ENCODE measurements around the gene FAM3D.

GRCh38 chr3:58668247-58668646 is 1.7 kb upstream of the FAM3D start:
- TF ChIP-seq EZH2 (IDR thresholded peaks at IDR 0.05) (no peak), POLR2AphosphoS5 (IDR thresholded peaks at IDR 0.05; ENCODE audit: borderline replicate concordance, low read depth, low read length) (no peak), FOXP2 (optimal IDR thresholded peaks at IDR 0.05; ENCODE audit: control extremely low read depth, extremely low read length, insufficient read depth) (no peak)

Measured in SK-N-MC (cell line).